GM08714 (cell line): ENCODE measurements around the gene SHOC1.

Experiments
- H3K4me3 ChIP-seq: fragments of 200-500 bp; sonication (Bioruptor generic); 2 replicates; pipeline ENCODE4 v1.5.1; 2014; ENCODE audit warnings: mild to moderate bottlenecking, low read length, inconsistent platforms
- ZNF274 ChIP-seq: IDR thresholded peaks from 2 replicates; pipeline ENCODE4 v1.6.1; 2012; ENCODE audit warnings: mild to moderate bottlenecking, low read depth, low read length

The SHOC1 gene

GRCh38 chr9:111794835-111795556 lies at the start of gene SHOC1:
Gene SHOC1, minus strand, starts transcription at chr9:111794937. Its CDS starts 3,519 bp downstream, at chr9:111791418.
- no peak within 1 kb of the TSS for H3K4me3 ChIP-seq
- TF ChIP-seq ZNF274, result no peak

- TF ChIP-seq ZNF274, result no peak
These were observed 49.2 kb upstream of the SHOC1 start for GRCh38 chr9:111843971-111844370.

GRCh38 chr9:111842313-111842712 lies 47.6 kb upstream of the SHOC1 start:
- H3K4me3 ChIP-seq, result no peak overlapping the region
- TF ChIP-seq ZNF274, result no peak

More at GRCh38 chr9:111843971-111844370, 49.2 kb upstream of the SHOC1 start:
- no peak overlapping the region for H3K4me3 ChIP-seq

DNA sequence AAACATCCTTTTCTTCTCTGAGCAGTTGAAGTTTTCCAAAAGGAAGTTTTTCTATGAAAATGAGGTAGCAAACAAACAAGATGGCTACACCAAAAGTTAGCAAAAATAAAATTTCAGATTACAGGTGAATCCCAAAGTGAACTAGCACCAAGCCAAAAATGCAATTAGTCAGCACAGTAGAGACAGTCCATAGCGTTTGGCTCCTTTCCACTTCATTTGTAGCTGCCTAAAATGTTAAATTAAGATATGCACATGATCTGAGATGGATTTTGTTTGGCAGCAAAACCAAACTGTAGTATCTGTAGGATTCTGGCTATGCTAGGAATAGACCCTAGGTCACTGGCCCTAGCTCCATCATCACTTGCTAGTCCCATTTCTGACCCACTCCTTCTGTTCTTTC lies 45.7 kb upstream of the SHOC1 start:
- no peak for TF ChIP-seq ZNF274
- H3K4me3 ChIP-seq, result no peak overlapping the region

GRCh38 chr9:111839987-111840386 lies 45.2 kb upstream of the SHOC1 start:
- TF ChIP-seq ZNF274, result no peak
- H3K4me3 ChIP-seq, result no peak overlapping the region

DNA sequence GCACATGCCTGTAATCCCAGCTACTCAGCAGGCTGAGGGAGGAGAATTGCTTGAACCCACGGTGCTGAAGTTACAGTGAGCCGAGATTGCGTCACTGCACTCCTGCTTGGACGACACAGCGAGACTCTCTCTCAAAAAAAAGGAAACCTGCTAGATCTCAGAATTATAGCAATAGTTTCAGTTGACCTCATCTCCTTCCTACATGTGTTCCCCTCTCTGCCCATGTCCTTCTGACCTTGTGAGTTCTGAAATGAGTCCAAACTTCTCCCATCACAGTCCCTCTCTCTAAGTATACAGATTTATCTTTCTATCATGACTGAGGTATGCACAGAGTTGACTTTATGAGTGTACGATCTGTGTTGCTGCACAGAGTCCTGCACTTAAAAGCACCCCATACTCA lies 44.6 kb upstream of the SHOC1 start:
- TF ChIP-seq ZNF274, result no peak
- H3K4me3 ChIP-seq, result no peak overlapping the region

DNA sequence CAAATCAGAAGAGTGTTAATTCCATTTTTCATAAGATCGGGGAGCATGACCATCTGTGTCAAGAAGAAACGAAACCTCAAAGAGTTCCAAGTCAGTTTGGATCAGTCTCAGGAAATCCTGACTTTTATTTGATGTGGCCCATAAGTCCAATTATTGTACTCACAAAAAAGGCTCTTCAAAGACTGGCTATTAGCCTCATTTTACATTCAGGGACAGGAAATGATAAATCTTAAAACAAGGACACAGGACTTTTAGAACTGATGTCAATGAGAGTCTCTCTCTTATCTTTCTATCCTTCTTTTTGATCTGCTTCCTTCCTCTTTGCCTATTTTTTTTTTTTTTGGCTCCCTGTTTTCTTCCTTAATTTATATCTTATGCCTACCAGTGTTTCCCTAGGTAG lies 43.7 kb upstream of the SHOC1 start:
- no peak for TF ChIP-seq ZNF274
- no peak overlapping the region for H3K4me3 ChIP-seq

- no peak overlapping the region for H3K4me3 ChIP-seq
- no peak for TF ChIP-seq ZNF274
These were observed 41.6 kb upstream of the SHOC1 start for GRCh38 chr9:111836311-111836710.

GRCh38 chr9:111833941-111834340 lies 39.2 kb upstream of the SHOC1 start:
- no peak for TF ChIP-seq ZNF274

DNA sequence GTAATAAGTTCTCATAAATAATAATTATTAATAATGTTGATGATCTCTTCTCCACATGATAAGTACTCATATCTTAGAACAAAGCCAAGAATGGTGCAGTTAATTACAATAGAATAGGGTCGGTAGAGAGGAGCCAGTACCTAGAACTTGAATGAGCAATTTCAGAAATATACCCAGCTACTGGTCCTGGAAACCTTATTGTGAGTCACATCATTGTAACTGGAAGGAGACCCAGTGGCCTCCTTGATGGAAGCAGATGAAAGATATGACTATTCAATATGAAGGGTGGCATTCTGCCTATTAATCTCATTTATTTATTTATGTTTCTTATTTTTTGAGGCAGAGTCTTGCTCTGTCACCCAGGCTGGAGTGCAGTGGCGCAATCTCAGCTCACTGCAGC lies 37.7 kb upstream of the SHOC1 start:
- no peak for TF ChIP-seq ZNF274

More at GRCh38 chr9:111833941-111834340, 39.2 kb upstream of the SHOC1 start:
- no peak overlapping the region for H3K4me3 ChIP-seq

DNA sequence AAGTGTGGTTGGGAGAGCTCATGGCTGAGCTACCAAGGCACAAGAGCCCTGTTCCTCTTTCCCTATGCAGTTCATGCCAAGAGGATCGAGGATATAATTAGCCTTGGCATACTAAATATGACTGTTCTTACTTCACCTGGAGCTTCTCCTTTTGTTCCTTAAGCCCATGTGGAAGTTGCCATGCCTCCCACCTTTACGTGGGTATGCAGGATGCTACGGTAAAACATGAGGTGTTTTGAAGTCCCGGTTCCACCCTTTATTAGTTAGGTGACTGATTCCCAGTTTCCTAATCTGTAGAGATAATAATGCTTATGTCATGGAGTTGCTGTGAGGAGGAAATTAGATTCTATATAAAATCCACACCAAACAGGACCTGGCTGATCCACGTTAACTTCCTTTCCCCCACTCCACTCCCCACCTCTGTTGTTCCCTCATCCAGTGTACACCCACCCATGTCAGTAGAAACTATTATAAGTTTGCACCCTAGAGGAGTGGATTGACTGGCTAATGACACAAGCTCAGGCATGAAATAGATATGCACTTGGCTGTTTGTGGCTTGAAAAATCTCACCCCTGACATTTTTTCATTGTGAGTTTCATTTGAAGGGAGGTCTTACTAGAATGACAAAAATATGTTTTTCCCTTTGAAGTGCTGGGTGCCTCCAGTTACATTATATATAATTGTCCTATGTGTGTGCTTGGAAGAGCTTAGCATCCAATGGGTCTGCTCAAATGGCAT lies 36.8 kb upstream of the SHOC1 start:
- H3K4me3 ChIP-seq, result no peak overlapping the region
- TF ChIP-seq ZNF274, result no peak

More for the DNA sequence above, 37.7 kb upstream of the SHOC1 start:
- no peak overlapping the region for H3K4me3 ChIP-seq

GRCh38 chr9:111828193-111828592 lies 33.5 kb upstream of the SHOC1 start:
- TF ChIP-seq ZNF274, result no peak

GRCh38 chr9:111825468-111826145 lies 30.9 kb upstream of the SHOC1 start:
- no peak for TF ChIP-seq ZNF274
- H3K4me3 ChIP-seq, result no peak overlapping the region

More at GRCh38 chr9:111828193-111828592, 33.5 kb upstream of the SHOC1 start:
- H3K4me3 ChIP-seq, result no peak overlapping the region

GRCh38 chr9:111821006-111821528 lies 26.3 kb upstream of the SHOC1 start:
- no peak for TF ChIP-seq ZNF274
- H3K4me3 ChIP-seq, result no peak overlapping the region
